Colon (tissue), 2 donors: ENCODE data around the gene RUNDC1.
"Not testable (repeated sequence)": the region's sequence is repeated elsewhere in the genome, so short reads cannot be mapped to it uniquely, and the experiment has no call there.

ENCODE experiments used
- FAIRE-seq: peaks from 2 replicates; lab custom pipeline; 2012; peaks lifted over from hg19 to GRCh38; lab: Jason Lieb, UNC
- donor health status: control.
- donor health status: control.

The RUNDC1 gene

GRCh38 chr17:42991471-42991870 is 11.1 kb downstream of the RUNDC1 start:
- FAIRE-seq, result no peak

- FAIRE-seq, result no peak
These were observed 12.5 kb downstream of the RUNDC1 start for GRCh38 chr17:42992872-42993271.

- not testable (repeated sequence) for FAIRE-seq
These were observed 13.5 kb downstream of the RUNDC1 start for GRCh38 chr17:42993913-42994312.

- FAIRE-seq, result no peak
These were observed 17.1 kb downstream of the RUNDC1 start for GRCh38 chr17:42997390-42997983.

GRCh38 chr17:42997984-42998938 is 17.9 kb downstream of the RUNDC1 start, which contains the start of gene RPL27:
Gene RPL27 (plus strand): TSS chr17:42998419. CDS start chr17:42998751, 332 bp downstream.
- FAIRE-seq, result peak; percentile 78

- FAIRE-seq, result no peak
These were observed 18.7 kb downstream of the RUNDC1 start for GRCh38 chr17:42999003-42999525.

GRCh38 chr17:43000894-43001293 is 20.5 kb downstream of the RUNDC1 start:
- not testable (repeated sequence) for FAIRE-seq

- no peak for FAIRE-seq
These were observed 23.3 kb downstream of the RUNDC1 start for GRCh38 chr17:43003542-43004172.

- FAIRE-seq, result no peak
These were observed 26.5 kb downstream of the RUNDC1 start, which contains the start of gene IFI35 for GRCh38 chr17:43006639-43007551. Gene IFI35 (plus strand): TSS chr17:43006784. CDS start chr17:43006948, 164 bp downstream.

GRCh38 chr17:43010667-43011308 is 30.4 kb downstream of the RUNDC1 start:
- no peak for FAIRE-seq

GRCh38 chr17:43011728-43012472 is 31.5 kb downstream of the RUNDC1 start:
- FAIRE-seq, result no peak

GRCh38 chr17:43013296-43013695 is 32.9 kb downstream of the RUNDC1 start:
- FAIRE-seq, result no peak

- FAIRE-seq, result no peak
These were observed 33.8 kb downstream of the RUNDC1 start for GRCh38 chr17:43014020-43014648.

- no peak for FAIRE-seq
These were observed 34.5 kb downstream of the RUNDC1 start for GRCh38 chr17:43014649-43015542.

GRCh38 chr17:43015579-43015978 is 35.2 kb downstream of the RUNDC1 start:
- FAIRE-seq, result no peak

GRCh38 chr17:43016216-43016615 is 35.9 kb downstream of the RUNDC1 start:
- no peak for FAIRE-seq

GRCh38 chr17:43018008-43018853 is 37.9 kb downstream of the RUNDC1 start:
- FAIRE-seq, result no peak

- no peak for FAIRE-seq
These were observed 38.6 kb downstream of the RUNDC1 start for GRCh38 chr17:43018932-43019331.
